NCI-H510A (cell line): ENCODE measurements around the gene NSFL1C.
"Not testable (repeated sequence)": the region's sequence is repeated elsewhere in the genome, so short reads cannot be mapped to it uniquely, and the experiment has no call there.

Experiments
- DNase-seq: peaks from one replicate; lab custom pipeline; 2025; lab: John Stamatoyannopoulos, UW

Gene NSFL1C

DNA sequence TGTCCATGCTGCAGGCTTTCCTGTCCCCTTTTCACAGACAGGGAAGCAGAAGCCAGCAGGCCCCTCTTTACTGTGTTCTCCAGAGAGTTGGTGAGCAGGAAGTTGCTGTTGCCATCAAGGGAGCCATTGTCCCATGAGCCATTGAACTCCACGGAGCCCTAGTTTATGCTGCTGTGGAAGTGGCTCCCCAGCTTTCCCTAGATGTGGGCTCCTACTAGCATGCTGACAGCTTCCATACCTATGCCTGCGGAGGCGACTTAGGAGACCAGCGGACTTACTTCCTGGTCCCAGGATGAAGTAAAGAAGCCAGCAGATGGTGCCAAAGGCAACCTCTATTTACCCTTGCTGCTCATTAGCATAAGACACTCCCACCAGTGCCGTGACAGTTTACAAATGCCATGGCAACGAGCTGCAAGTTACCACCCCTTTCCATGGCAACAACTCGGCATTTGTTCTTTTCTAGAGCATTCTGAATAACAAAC lies 43.0 kb downstream of the NSFL1C start:
- peak; percentile 47 for DNase-seq

DNA sequence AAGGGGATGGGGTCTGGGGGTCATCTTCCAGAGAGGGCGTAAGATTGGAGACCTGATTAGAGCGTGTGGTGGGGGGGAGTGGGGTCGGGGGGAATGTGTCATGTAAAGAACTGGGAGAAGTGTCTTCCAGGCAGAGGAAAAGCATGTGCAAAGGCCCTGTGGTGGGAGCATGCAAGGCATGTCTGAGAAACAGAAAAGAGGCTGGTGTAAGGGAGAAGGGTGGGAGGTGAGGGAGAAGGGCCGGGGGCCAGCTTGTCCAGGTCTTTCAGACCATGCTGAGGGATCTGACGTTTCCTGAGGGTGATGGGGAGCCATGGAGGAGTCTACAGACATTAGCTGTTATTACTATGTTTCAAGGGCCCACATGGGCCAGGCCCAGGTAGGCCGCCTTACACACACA lies 43.4 kb downstream of the NSFL1C start:
- no peak for DNase-seq

DNA sequence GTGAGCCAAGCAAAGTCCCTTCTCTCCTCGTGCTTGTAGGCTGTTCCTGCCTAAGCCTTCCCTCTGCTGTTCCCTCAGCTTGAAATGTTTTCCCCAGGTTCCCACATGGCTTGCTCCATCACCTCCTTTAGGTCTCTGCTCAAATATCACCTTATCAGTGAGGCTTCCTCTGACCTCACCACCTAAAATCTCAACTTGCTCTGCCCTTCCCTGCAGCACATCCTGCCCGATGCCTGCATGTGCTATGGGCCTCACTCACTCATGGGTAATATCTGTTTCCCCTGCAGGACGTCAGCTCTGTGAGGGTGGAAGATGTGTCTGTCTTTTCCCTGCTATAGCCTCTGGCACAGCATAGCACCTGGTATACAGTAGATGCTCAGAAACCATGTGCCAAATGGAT lies 43.9 kb downstream of the NSFL1C start:
- no peak for DNase-seq

DNA sequence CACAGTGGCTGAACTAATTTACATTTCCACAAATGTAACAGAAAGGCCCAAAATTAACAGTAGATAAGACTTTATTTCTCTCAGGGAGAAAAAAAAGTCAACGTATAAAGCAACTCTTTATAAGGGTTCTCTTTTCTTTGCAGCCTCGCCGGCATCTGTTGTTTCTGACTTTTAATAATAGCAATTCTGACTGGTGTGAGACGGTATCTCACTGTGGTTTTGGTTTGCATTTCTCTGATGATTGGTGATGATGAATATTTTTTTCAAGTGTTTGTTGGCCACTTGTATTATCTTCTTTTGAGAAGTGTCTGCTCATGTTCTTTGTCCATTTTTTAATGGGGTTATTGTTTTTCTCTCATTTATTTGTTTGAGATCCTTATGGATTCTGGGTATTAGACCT lies 46.6 kb downstream of the NSFL1C start:
- DNase-seq, result no peak

DNA sequence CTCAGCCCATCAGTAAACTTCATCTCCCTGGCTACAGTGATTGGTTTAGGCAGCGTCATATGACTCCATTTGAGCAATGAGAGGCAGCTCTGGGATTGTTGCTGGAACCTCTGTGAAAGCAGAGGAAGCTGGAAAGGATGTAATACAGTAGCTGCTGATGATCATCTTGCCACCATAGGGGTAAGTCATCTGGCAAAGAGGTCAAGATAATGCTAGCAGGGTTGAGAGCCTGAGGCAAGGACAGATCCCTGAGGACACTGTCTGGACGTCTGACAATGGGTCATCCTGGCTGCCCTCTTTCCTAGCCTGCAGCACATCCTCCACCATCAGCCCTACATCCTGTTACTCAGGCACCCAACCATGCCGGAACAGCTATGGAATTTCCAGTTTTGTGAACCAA lies 48.3 kb downstream of the NSFL1C start:
- no peak for DNase-seq

DNA sequence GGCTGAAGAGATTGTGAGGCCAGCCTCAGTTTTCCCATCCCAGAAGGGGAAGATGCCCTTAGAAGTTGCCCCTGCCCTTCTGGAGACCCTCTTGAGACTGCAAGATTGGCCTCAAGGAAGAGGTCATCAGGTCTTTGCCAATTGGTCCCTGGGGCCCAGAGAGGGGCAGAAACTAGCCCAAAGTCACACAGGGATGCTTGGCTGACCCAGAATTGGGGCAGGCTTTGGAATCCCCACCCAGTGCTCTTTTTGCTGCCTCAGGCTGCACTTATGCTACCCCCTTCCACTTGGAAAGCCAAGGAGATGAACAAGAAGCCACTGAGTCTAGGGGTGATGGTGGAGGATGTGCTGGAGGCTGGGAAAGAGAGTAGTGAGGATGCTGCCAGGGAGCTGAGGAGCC lies 48.9 kb downstream of the NSFL1C start:
- DNase-seq, result no peak

DNA sequence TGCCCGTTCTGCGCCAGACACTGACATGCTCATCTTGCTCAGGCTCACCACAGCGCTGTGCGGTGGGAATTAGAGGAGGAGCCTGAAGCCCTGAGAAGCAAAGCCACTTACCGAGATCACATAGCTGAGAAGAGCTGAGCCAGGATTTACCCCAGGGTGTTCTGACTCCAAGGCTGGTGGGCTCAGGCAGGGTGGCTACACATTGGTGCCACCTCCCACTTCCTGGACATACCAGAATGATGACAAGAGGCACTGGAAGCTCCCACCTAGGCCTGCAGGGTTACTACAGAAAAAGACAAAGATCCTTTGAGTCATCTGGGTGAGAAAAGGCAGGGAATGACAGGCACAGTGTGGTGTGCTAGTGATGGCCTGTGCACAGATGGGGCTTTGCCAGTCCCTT lies 49.4 kb downstream of the NSFL1C start:
- no peak for DNase-seq

DNA sequence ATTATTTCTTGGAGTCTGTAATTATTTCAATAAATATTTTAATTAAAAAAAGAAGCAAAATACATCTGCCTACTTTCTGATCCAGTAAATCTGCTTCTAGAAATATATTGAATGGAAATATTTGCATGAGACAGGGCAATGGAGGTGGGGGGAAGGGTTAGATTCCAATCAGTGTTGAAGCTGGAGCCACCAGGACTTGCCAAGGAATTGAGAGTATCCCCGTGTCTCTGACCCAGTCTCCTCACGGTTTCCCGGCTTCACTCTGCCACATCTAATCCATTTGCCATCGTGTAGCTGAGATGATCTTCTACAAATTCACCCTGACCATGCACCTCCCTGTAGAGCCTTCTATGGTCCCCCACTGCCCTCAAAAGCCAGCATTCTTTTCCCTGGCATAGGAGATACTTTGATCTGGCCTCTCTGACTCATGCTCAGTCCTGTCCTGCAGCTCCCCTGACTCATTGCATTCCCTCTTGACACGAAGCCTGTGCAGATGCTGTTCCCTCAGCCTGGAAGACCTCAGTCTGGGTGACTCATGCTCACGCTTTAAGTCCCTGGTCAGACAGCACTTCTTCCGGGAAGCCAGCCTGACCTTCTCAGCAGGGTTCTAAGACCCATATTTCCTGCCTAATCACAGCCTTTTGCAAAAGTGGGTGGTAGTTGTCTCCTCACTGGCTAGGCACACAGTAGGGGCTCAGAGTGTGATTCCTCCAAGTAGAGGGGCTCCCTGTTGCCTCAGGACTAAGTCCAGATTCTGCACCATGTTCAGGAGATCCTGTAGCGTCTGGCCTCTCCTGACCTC lies 50.8 kb downstream of the NSFL1C start:
- DNase-seq, result no peak

DNA sequence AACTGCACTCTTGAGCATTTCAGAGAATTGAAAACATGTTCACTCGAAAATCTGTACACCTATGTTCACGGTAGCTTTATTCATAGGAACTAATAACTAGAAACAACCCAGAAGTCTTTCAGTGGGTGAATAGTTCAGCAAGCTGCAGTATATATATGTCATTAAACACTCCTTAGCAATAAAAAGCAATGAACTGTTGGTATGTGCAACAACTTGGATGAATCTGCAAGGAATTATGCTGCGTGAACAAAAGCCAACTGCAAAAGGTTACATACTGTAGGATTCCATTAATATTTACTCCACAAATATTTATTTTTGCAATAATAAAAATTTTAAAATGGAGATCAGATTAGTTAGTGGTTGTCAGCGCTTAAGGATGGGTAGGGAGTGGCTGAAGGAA lies 51.7 kb downstream of the NSFL1C start:
- DNase-seq, result no peak

DNA sequence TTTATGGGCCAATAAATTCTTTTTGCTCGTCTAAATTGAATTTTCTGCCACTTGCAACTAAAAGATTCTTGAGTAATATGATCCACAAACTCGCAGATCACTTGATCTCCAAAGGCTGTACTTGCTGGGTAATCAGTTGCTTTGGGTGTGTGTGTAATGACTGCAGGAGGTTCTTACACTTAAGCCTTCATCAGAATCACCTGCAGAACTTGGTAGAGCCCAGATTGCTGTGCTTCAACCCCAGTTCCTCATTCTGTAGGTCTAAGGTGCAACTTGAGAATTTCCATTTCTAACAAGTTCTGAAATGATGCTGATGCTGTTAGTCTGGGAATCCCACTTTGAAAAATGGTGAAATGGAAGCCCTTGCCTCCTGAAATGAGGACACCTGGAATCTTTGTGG lies 60.8 kb downstream of the NSFL1C start:
- no peak for DNase-seq

DNA sequence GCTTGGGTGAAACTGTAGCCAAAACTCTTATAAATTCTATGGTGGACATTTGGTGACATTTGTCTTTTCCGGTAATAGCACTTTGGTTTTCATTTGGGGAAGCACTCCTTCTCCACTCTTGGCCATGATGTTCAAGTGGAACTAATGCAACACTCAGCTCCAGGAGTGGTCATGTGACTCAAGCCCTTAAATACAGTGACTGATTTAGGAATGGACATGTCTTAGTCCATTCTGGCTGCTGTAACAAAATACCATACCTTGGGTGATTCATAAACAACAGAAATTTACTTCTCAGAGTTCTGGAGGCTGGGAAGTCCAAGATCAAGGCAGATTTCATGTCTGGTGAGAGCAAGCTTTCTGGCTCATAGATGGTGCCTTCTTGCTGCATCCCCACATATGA lies 63.0 kb downstream of the NSFL1C start:
- no peak for DNase-seq

DNA sequence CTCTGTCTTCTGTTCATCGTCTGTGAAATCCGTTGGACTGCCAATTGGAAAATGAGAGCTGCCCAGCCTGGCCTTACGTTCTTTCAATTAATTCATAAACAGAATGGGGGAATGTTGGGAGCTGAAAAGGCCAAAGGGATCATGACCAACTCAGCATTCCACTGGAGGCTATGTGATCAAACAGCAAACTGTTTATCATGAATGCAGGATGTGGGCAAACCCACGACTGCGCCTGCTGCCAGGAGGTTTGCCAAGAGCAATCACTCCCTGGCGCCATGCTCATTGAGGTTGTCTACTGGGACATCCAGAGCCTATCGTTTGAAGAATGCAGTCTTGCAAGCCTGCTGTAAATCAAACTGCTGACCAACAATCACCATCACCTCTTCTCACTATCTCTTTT lies 64.5 kb downstream of the NSFL1C start:
- no peak for DNase-seq

DNA sequence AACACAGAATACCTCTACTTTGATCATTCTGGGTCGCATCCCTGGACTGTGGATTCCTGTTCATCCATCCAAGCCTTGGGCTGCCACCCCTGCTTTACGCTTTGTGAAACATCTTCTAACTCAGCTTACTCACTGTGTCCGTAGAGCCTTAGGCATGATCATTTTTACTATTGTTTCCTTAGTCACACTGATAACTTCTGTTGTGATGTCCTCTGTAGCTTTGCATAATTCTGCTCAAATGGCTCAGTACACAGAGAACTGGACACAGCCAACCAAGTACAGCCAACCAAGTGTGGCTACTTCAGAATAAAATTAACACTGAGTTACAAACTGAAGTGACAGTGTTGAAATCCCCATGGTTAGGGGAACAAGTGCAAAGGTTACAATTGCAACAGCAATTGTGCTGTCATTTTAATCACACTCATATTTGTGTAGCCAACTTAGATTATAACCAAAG lies 65.2 kb downstream of the NSFL1C start:
- DNase-seq, result no peak

DNA sequence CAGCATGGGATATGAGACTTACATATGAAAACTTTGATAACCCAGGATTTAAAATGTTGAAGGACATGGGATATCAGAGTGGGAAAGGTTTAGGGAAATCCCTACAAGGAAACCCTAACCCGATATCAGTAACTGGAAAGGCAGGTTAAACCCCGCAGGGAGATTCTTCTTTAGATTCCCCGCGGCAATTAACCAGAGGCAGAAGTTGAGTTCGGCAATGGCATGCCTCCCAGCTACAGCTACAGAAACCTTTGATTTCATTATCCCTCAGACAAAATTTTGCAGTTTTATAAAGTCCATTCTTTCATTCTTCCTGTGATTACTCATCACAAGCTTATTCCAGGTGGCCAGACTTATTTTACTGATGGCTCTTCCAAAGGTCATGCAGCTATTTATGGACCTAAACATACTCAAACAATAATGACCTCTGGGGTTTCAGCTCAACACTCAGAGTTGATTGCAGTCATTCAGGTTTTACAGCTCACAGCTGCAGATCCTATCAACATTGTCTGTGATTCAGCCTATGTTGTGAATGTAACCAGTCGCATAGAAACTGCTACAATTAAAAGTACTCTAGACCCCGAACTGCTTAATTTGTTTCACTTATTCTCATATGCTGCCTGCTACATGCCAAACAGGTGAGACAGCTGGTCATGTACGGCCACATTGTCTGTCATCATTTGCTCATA lies 66.8 kb downstream of the NSFL1C start:
- DNase-seq, result peak; percentile 38

DNA sequence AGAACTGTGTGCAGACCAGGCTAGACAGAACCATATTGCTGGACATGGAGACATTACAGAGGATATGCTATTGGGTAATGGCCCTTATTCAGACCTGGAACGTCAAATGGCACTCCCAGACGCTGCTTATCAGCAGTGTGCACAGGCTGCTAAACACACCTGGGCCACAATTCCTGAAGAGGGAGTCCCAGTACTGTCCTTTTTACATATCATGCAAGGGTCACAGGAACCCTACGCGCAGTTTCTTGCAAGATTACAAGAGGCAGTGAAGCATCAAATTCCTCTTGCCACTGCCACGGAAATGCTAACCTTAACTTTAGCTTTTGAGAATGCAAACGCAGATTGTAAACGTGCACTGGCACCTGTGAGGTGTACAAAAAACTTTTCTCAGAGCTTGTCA lies 68.5 kb downstream of the NSFL1C start:
- DNase-seq, result not testable (repeated sequence)

DNA sequence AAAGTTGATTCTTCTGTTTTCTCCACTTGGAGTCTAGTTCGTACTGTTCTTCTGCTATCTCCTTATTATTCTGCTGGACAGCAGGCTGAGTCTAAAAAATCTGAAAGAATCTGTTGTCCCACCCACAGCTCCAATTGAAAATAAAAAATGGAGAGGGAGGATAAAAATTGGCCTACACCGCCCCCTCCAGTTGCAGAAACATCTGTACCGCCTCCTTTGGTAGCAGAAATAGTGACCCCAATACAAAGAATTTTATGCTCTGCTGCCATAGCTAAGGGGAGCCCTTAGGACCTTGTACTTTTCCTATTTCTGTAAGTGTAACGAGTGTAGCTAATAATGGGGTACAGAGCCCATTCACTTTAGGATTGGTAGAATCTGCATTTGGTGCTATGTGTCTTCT lies 68.9 kb downstream of the NSFL1C start:
- no peak for DNase-seq

DNA sequence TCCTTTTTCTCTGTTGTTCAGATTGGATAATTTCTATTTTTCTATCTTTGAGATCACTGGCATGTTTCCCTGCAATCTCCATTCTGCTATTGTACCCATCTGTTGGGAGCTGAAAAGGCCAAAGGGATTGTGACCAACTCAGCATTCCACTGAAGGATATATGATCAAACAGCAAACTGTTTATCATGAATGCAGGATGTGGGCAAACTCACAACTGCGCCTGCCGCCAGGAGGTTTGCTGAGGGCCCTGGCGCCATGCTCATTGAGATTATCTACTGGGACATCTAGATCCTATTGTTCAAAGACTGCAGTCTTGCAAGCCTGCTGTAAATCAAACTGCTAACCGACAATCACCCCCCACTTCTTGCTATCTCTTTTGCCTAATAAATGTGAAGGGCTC lies 69.9 kb downstream of the NSFL1C start:
- no peak for DNase-seq

DNA sequence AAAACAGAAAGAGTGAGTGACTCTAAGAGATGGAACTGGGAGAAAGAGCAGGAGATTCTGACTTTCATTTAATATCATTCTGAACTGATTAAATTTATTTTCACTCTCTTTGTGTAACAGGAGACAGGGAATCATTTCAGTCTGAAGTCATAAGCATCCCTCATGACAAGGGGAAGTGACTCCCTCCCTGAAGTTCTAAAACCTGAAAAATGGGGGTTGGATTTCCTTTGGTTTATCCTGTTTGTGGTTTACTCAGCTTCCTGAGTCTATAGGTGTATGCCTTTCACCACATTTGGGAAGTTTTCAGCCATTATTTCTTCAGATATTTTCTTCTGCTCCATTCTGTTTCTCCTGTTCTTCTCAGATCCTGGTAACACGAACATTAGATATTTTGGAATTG lies 70.4 kb downstream of the NSFL1C start:
- DNase-seq, result no peak

DNA sequence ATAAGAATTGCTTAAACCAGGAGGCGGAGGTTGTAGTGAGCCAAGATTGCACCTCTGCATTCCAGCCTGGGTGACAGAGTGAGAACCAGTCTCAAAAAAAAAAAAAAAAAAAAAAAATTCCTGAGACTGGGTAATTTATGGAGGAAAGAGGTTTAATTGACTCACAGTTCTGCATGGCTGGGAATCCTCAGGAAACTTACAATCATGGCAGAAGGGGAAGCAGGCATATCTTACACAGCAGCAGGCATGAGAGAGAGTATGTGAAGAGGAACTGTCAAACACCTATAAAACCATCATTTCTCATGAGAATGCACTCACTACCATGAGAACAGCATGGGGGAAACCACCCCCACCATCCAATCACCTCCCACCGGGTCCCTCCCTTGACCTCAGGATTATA lies 72.0 kb downstream of the NSFL1C start:
- DNase-seq, result no peak

DNA sequence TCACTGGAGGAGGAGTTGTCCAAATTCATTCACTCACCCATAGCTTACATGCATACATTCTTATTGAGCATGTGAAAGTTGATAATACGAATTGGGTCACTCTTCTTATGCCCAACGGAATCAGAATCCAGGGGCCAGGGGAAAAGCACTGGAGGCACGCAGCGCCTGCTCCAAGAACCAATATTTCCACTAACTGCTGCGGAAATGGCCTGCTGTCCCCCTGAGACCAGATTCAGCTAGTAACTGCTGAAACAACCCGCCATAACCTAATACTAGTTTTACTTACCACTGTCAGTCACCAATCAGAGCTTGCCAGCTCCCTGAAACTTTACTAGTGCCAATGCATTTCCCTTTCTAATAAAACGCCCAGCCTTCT lies 73.2 kb downstream of the NSFL1C start:
- DNase-seq, result no peak

DNA sequence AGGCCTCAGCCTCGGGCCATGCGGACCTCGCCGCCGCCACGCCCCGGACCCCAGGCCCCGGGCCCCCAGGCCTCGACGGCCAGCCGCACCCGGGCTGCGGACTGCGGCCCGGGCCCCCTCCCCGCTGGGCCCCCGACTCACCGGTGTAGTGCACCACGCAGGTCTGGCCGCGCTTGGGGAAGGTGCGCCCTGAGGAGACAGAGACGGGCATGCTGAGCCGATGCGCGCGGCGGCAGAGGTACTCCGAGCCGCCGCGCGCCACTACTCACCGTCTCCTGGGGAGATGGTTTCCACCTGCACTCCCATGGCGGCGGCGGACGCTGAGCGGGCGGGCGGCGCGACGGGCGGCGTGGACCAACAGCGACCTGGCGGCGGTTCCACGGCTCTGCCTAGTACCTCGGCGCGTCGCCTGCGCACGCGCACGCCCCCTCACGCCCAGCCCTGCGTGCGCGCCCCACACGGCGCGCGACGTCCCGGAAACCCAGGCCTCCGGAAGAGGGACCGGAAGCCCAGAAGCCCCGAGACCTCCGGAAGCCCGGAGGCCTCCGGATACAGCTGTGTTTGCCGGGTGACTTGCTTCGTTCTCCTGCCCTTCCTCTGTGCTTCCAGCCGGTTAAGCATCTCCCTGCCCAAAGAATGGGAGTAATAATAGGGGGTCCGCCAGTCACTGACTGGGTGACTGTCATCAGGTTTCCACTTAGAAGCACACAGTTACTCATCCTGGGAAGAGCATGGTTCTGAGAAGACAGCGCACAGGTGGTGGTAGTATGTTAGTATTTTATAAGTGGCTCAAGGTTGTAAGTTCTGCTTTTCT lies 73.7 kb downstream of the NSFL1C start, which contains the start of gene FKBP1A:
Gene FKBP1A (minus strand): TSS at position 362 of the 814 bp plus-strand sequence. CDS start 56 bp downstream, at position 306.
- peak; percentile 94 for DNase-seq

DNA sequence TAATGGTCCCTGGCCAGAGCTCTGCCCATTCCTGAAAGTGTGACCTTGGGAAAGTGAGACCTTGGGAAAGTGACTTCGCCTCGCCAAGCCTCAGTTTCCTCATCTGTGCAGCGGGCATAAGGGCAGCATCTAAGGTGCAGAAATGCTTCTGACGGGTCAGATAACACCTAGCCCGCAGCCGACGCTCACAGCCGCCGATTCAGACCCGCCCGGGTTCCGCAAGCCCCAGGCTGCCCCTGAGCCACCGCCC lies 74.3 kb downstream of the NSFL1C start:
- no peak for DNase-seq
